ENCODE data around the gene PLXNA4. TPM values are rescaled to one million over a fixed set of nuclear protein-coding genes. Genes with fewer than 3 reads are reported as not detected.

PLXNA4 gene
- polyA plus RNA-seq, 1 donor (not counting 4 experiments of a cell fraction or from before 2014, with no cell fraction given): 0.01 TPM

GRCh38 chr7:132103718-132104117 is 472.6 kb downstream of the PLXNA4 start:
- no peaks in the 10 kb centered on the region for H3K27me3 ChIP-seq (ENCODE audit: control insufficient read depth, extremely low read depth, insufficient read depth, low read length)
- DNase-seq (ENCODE audit: low read depth, low spot score): no peak
- H3K27ac ChIP-seq (ENCODE audit: control insufficient read depth, insufficient read depth, low read length): no peak overlapping the region
- no peaks in the 10 kb centered on the region for H3K4me1 ChIP-seq (ENCODE audit: control insufficient read depth, extremely low read depth, insufficient read depth, low read length)
- no peaks in the 10 kb centered on the region for H3K9me1 ChIP-seq (ENCODE audit: control insufficient read depth, extremely low read depth, insufficient read depth, low read length)
- no peak overlapping the region for H3K4me2 ChIP-seq (ENCODE audit: control insufficient read depth, extremely low read depth, insufficient read depth, low read depth, low read length)
- no peaks in the 10 kb centered on the region for H3K9me3 ChIP-seq (ENCODE audit: control insufficient read depth, low read depth, low read length)
- no peaks in the 10 kb centered on the region for H3K79me2 ChIP-seq (ENCODE audit: control insufficient read depth, insufficient read depth, low read length)
- no peaks in the 10 kb centered on the region for H4K20me1 ChIP-seq (ENCODE audit: control insufficient read depth, extremely low read depth, insufficient read depth, low read length)
- H2AFZ ChIP-seq (ENCODE audit: control insufficient read depth, low read length): no peak overlapping the region
- dilution Hi-C loops (cut with MboI; ENCODE audit: extremely low pct_ligation_motif_present, low sequenced_read_pairs): no loop called here
- TF ChIP-seq, protein P1, sequence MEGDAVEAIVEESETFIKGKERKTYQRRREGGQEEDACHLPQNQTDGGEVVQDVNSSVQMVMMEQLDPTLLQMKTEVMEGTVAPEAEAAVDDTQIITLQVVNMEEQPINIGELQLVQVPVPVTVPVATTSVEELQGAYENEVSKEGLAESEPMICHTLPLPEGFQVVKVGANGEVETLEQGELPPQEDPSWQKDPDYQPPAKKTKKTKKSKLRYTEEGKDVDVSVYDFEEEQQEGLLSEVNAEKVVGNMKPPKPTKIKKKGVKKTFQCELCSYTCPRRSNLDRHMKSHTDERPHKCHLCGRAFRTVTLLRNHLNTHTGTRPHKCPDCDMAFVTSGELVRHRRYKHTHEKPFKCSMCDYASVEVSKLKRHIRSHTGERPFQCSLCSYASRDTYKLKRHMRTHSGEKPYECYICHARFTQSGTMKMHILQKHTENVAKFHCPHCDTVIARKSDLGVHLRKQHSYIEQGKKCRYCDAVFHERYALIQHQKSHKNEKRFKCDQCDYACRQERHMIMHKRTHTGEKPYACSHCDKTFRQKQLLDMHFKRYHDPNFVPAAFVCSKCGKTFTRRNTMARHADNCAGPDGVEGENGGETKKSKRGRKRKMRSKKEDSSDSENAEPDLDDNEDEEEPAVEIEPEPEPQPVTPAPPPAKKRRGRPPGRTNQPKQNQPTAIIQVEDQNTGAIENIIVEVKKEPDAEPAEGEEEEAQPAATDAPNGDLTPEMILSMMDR (optimal IDR thresholded peaks at IDR 0.05 in 1 of 3, IDR thresholded peaks at IDR 0.05 in 1 of 3, conservative IDR thresholded peaks at IDR 0.05 in 1 of 3; ENCODE audit: extremely low read depth in 1 of 3, insufficient read depth in 2 of 3, low read length in 3 of 3): no peak
- TF ChIP-seq EZH2 (IDR thresholded peaks at IDR 0.05; ENCODE audit: low read length): no peak
- no peak overlapping the region for H3K9ac ChIP-seq (ENCODE audit: control insufficient read depth, extremely low read depth, insufficient read depth, low read length)
- H3K4me3 ChIP-seq (ENCODE audit: control insufficient read depth in 2 of 3, extremely low read depth in 1 of 3, insufficient read depth in 2 of 3, low read depth in 1 of 3, low read length in 3 of 3): no peak overlapping the region
- no peak for FAIRE-seq
- no peaks in the 10 kb centered on the region for H3K36me3 ChIP-seq (ENCODE audit: control insufficient read depth in 2 of 2, extremely low read depth in 1 of 2, insufficient read depth in 2 of 2, low read length in 2 of 2)

DNA sequence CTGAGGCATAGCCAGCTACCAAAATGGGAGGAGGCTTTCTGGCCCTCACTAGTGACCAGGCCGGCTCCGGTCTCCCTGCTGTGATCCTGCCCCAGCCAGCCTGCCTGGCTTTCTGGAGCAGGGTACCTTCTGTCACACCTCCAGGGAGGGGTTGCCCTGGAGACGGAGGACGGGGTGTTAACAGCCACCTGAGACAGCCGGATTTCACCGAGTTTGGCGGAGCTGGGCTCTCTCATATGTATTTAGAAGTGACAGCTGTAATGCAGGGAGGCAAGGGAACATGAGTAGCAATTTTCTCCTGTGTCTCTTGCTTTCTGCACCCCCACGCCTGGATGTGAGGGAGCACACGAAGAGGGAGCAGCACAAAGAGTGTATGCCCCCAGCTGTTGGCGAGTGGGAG is 473.3 kb downstream of the PLXNA4 start:
- no peaks in the 10 kb centered on the region for H3K9me1 ChIP-seq (ENCODE audit: control insufficient read depth, extremely low read depth, insufficient read depth, low read length)
- no peaks in the 10 kb centered on the region for H3K4me1 ChIP-seq (ENCODE audit: control insufficient read depth, extremely low read depth, insufficient read depth, low read length)
- DNase-seq (ENCODE audit: low read depth, low spot score) (no peak), FAIRE-seq (no peak)
- H2AFZ ChIP-seq (ENCODE audit: control insufficient read depth, low read length): no peak overlapping the region
- H3K9ac ChIP-seq (ENCODE audit: control insufficient read depth, extremely low read depth, insufficient read depth, low read length): no peak overlapping the region
- no peak overlapping the region for H3K4me3 ChIP-seq (ENCODE audit: control insufficient read depth in 2 of 3, extremely low read depth in 1 of 3, insufficient read depth in 2 of 3, low read depth in 1 of 3, low read length in 3 of 3)
- no peaks in the 10 kb centered on the region for H3K79me2 ChIP-seq (ENCODE audit: control insufficient read depth, insufficient read depth, low read length)
- no peak overlapping the region for H3K27ac ChIP-seq (ENCODE audit: control insufficient read depth, insufficient read depth, low read length)
- no peak overlapping the region for H3K4me2 ChIP-seq (ENCODE audit: control insufficient read depth, extremely low read depth, insufficient read depth, low read depth, low read length)
- H4K20me1 ChIP-seq (ENCODE audit: control insufficient read depth, extremely low read depth, insufficient read depth, low read length): no peaks in the 10 kb centered on the region
- dilution Hi-C loops (cut with MboI; ENCODE audit: extremely low pct_ligation_motif_present, low sequenced_read_pairs): no loop called here
- TF ChIP-seq, protein P1 (optimal IDR thresholded peaks at IDR 0.05 in 1 of 3, IDR thresholded peaks at IDR 0.05 in 1 of 3, conservative IDR thresholded peaks at IDR 0.05 in 1 of 3; ENCODE audit: extremely low read depth in 1 of 3, insufficient read depth in 2 of 3, low read length in 3 of 3): no peak
- TF ChIP-seq EZH2 (IDR thresholded peaks at IDR 0.05; ENCODE audit: low read length): no peak
- no peaks in the 10 kb centered on the region for H3K9me3 ChIP-seq (ENCODE audit: control insufficient read depth, low read depth, low read length)
- H3K36me3 ChIP-seq (ENCODE audit: control insufficient read depth in 2 of 2, extremely low read depth in 1 of 2, insufficient read depth in 2 of 2, low read length in 2 of 2): no peaks in the 10 kb centered on the region
- no peaks in the 10 kb centered on the region for H3K27me3 ChIP-seq (ENCODE audit: control insufficient read depth, extremely low read depth, insufficient read depth, low read length)

Data from keratinocyte (primary cell).